ENCODE data around the gene TBC1D22A.

The TBC1D22A gene

DNA sequence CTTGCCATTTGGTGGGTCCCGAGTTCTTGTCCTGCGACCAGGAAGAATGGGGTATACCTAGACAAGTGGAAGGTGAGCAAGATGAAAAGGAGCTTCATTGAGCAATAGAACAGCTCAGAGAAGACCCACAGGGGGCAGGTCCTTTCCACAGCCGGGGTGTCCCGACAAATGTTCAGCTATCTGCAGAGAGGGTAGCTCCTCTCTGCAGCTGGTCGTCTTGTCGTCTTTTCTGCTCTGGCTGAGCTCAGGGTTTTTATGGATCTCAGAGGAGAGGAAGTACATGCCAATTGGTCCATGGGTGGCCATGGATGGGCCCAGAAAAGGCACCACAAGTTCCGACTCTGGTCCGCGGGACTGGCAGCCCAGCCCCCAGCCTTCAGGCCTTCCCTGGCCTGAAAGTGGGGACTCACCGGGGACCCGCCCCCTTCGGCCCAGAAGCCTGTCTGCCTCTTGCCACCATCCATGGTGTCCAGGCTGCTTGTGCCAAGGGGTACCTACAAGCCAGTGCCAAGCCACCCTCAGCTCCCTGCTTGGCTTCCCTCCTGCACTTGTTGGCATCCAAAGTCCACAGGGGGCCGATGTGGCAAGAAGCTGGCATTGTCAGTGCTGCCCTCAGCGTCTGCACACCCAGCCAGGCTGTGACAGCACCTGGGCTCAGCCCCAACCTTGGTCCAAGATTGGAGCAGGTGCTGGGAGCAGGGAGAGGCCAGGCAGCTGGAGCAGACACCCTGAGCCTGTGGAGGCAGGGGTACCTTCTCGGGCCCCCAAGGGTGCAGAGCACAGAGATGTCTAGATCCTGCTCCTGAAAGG is 438.9 kb downstream of the TBC1D22A start:
- DNase-seq (ENCODE audit: low read depth in 2 of 2): no peak

GRCh38 chr22:47201996-47202818 is 439.8 kb downstream of the TBC1D22A start:
- DNase-seq (ENCODE audit: low read depth in 2 of 2): no peak

DNA sequence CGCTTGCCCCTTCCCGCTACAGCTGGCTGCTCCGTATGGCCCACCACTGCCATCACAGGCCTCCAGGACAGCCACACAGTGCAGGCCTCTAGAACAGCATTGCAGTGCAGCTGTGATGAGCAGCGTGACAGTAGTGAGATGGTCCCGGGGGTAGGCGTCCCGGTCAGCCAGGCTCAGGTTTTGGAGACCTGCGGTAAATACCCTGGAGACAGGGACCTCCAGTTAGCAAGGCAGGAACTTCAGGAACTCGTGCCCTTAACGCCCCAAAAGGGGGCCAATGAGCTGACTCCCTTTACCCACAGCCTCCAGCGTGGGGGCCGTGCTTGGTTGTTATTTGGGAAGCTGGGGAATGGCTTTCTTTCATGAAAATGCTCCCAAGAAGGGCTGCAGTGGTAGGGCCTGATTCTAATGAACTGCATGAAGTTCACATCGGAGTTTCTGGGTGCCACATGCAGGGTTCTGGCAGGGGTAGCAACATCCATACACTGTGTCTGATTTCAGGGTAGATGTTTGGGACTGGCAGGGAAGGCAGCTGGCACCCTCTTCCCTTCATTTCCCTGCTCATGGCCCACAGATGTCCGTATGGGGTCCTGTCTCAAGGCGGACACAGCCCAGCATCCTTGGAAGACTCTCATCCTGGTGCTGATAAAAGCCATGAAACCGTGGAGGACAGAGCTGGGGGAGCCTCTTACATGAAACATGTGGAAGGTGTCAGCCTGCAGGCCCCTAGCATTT is 440.5 kb downstream of the TBC1D22A start:
- no peak for DNase-seq (ENCODE audit: low read depth in 2 of 2)

DNA sequence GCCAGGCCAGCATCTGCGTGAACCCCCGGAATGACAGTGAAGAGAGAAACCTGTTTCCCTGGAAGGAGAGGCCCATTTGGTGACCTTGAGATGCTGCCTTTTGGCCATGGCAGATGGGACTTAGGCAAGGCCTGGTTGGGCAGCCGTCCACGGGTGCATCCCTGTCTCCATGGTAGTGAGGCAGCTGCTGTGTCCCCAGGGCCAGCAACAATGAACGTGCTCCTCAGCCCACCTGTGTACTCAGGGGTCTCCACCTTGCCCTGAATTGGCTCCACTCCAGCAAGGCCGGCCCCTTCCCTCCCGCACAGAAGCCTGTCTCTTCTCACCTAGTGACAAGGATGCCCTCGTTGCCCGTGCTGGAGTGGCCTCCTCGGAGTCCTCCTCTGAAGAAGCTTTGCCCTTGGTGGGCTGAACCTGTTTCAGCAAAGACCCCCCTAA is 441.1 kb downstream of the TBC1D22A start:
- DNase-seq (ENCODE audit: low read depth in 2 of 2): no peak

GRCh38 chr22:47204002-47204979 is 441.8 kb downstream of the TBC1D22A start:
- no peak for DNase-seq (ENCODE audit: low read depth in 2 of 2)

DNA sequence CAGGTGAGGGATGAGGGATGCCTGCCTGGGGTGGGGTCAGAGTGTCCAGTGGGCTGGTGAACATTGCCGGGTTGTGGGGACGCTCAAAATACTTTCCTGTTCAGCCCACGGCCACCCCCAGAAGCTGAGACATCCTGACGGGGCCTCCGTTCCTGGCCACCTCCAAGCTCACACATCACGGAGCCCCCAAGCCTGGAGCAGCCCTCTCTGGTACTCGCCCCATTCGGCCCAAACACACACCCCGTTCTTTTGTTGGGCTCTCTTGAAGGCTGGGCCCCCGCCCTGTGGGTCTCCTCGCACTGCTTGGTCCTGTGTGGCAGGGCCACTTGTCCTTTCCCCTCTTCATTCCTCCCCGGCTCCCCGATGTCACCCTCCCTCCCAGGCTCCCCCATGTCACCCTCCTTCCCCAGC is 442.6 kb downstream of the TBC1D22A start:
- no peak for DNase-seq (ENCODE audit: low read depth in 2 of 2)

DNA sequence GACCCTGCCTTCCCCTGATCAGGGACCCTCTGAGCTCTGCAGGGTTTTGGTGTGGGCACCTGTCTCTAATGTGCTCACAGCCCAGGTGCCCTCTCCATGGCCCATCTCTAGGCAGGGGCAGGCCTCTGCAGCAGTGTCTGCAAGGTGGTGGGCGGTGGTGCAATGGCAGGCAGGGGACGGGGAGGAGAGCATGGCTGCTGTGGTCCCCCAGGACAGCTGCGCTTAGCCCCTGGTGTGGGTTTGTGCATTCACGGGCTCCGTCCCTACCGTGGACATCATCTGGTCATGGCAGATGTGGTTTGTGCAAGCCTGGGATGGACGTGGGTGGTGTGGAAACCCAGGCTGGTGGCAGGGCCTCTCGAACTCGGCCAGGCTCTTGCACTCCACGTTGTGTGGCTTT is 443.1 kb downstream of the TBC1D22A start:
- DNase-seq (ENCODE audit: low read depth in 2 of 2): no peak

DNA sequence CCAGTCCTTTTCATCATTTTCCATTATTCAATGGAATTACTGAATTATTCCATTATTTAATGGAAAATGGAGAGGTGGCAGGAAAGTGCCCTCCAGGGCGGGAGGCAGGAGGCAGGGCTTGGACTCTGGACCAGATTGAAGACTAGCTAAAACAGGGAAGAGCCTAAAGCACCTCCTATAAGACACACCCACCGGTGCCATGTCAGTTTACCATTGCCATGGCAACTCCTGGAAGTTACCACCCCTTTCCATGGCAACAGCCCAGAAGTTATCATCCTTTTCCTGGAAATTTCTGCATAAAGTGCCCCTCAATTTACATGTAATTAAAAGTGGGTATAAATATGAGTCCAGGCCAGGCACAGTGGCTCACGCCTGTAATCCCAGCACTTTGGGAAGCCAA is 443.7 kb downstream of the TBC1D22A start:
- DNase-seq (ENCODE audit: low read depth in 2 of 2): no peak

DNA sequence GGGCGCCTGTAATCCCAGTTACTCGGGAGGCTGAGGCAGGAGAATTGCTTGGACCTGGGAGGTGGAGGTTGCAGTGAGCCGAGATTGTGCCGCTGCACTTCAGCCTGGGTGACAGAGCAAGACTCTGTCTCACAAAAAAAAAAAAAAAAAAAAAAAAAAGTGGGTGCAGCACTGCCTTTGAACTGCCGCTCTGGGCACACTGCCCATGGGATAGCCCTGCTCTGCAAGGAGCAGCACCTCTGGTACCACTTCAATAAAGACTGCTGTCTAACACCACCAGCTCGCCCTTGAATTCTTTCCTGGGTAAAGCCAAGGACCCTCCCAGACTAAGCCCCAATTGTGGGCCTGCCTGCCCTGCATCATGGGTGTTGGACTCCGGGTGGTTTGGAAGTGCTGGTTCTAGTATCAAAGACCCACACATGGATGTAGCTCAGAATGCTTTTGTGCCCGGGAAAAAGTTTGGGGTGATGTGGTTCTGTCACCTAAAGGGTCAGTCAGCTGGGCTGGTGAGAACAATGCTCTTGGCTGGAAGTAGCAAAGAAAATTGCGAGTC is 444.3 kb downstream of the TBC1D22A start:
- no peak for DNase-seq (ENCODE audit: low read depth in 2 of 2)

DNA sequence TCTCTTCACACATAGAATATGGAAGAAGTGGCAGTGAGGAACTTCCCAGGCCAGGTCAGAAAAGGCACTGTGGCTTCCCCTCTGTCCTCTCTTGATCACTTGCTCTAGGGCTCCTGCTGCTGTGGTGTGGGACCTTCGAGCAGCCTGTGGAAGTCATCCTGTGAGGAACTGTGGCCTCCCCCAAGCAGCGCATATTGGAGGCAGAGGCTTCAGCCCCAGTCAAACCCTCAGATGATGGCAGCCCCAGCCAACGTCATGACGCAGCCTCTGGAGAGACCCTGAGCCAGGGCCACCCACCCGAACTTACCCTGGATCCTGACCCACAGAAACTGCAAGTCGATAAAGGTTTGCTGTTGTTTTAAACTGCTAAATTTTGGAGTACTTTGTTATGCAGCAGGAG is 444.9 kb downstream of the TBC1D22A start:
- DNase-seq (ENCODE audit: low read depth in 2 of 2): no peak

GRCh38 chr22:47207846-47208554 is 445.6 kb downstream of the TBC1D22A start:
- no peak for DNase-seq (ENCODE audit: low read depth in 2 of 2)

- DNase-seq (ENCODE audit: low read depth in 2 of 2): no peak
Measured at GRCh38 chr22:47208630-47209029, 446.2 kb downstream of the TBC1D22A start.

- DNase-seq (ENCODE audit: low read depth in 2 of 2): no peak
Measured at GRCh38 chr22:47209040-47209514, 446.6 kb downstream of the TBC1D22A start.

DNA sequence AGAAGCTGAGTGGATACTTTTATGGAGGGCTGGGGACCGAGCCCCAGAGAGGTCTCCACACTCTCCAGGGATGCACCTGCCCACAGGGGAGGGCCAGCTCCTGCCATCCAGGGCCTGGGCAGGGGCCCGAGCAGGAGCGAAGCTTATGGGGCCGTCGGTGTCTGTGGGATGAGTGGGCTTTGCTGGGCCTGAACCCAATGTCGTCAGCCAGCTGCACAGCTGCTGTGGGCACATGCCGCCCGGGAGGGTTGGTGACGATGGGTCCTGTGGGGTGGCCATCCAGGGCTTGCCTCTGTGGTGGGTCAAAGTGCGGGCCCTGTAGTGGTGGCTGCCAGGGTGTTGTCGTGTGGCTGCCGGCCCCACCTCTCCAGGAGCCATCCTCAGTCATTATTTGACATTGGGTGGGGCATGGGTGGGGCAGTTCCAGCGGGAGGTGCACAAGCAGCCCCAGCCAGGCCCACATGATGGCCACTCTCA is 447.1 kb downstream of the TBC1D22A start:
- DNase-seq (ENCODE audit: low read depth in 2 of 2): no peak

GRCh38 chr22:47210112-47210657 is 447.7 kb downstream of the TBC1D22A start:
- DNase-seq (ENCODE audit: low read depth in 2 of 2): no peak

- no peak for DNase-seq (ENCODE audit: low read depth in 2 of 2)
Measured at GRCh38 chr22:47210686-47211085, 448.2 kb downstream of the TBC1D22A start.

DNA sequence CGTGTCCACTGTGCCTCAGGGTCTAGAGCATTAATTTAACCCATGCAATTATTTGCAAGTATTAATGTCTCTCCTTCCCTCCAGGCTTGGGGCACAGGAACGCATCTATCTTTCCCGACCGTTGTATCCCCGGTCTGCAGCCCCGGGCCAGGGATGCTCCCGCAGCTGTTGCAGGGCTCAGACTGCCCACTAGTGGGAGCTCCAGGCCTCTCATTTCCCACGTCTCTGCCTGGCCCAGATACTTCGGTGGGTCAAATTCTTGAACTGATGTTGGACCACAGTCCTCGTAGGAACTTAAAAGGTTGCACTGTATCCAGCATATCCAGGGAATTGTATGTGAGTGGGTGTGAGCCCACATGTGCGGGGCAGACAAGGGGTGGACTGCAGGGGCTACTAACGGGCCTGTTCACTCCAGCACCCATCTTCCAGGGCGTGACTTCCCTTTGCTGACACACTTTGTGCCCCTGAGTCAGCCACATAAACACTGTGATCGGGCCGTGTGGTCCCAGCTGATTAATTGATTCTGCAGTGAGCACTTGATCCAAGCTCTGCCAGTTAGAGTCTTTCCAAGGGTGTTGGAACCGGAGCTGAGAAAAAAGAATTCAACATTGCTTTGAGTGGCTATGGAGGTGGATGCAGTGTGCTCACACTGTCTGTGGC is 451.3 kb downstream of the TBC1D22A start:
- DNase-seq (ENCODE audit: low read depth in 2 of 2): no peak

DNA sequence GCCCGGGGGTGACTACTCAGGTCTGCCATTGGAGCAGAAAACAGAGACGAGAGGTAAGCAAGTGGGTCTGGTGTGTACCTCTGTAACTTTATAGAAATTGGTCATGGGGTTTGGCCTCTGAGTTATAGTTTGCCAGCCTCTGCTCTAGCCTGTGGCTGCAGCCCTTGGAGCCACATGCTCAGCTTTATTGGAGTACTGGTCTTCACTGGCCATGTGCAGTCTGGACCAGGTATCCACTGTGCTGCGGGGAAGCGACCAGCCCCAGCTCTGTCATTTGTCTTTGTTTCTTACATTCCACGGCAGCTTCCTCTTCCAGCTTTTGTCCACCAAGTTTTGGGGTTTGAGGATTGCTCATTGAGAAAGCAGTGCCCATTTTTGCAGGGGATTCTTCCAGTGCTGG is 453.4 kb downstream of the TBC1D22A start:
- DNase-seq (ENCODE audit: low read depth in 2 of 2): no peak

- DNase-seq (ENCODE audit: low read depth in 2 of 2): no peak
Measured at GRCh38 chr22:47218671-47219070, 456.2 kb downstream of the TBC1D22A start.

All from stimulated activated CD8-positive, alpha-beta memory T cell treated with anti-CD3 and anti-CD28 coated beads, Interleukin-15, amount 100 ng/mL, for 4 hours (primary cell).